Astrocyte (in vitro differentiated cells and primary cell): ENCODE measurements around the gene ELK4. TPM values are rescaled to one million over a fixed set of nuclear protein-coding genes. Genes with fewer than 3 reads are reported as not detected.

Source experiments
- DNase-seq: peaks from one replicate; pipeline ENCODE4 v3.0.0-alpha.2; 2010; ENCODE audit warnings: low read depth
- FAIRE-seq: peaks from 2 replicates; lab custom pipeline; 2011; peaks lifted over from hg19 to GRCh38; lab: Jason Lieb, UNC
- H2AFZ ChIP-seq: 2 replicates; pipeline ENCODE4 v1.6.0; 2012; ENCODE audit warnings: low read depth, low read length, inconsistent platforms
- H3K27ac ChIP-seq: 2 replicates; pipeline ENCODE4 v1.5.1; 2011; ENCODE audit warnings: low read depth, low read length, inconsistent platforms
- H3K27me3 ChIP-seq: 2 replicates; pipeline ENCODE4 v1.6.0; 2011; ENCODE audit warnings: low read length, inconsistent platforms; ENCODE audit not compliant: insufficient read depth
- H3K36me3 ChIP-seq: 2 replicates; pipeline ENCODE4 v1.5.1; 2011; ENCODE audit warnings: low read length, inconsistent platforms; ENCODE audit not compliant: insufficient read depth
- H3K4me1 ChIP-seq: 2 replicates; pipeline ENCODE4 v1.5.1; 2011; ENCODE audit warnings: low read length, inconsistent platforms; ENCODE audit not compliant: insufficient read depth
- H3K4me2 ChIP-seq: 2 replicates; pipeline ENCODE4 v1.6.0; 2012; ENCODE audit warnings: low read length, inconsistent platforms
- H3K4me3 ChIP-seq: 2 replicates; pipeline ENCODE4 v1.5.1; 2011; ENCODE audit warnings: low read depth, mild to moderate bottlenecking, low read length, inconsistent platforms; ENCODE audit not compliant: insufficient read depth
- H3K79me2 ChIP-seq: 2 replicates; pipeline ENCODE4 v1.6.0; 2012; ENCODE audit warnings: mild to moderate bottlenecking, low read length, inconsistent platforms; ENCODE audit not compliant: insufficient read depth
- H3K9ac ChIP-seq: 2 replicates; pipeline ENCODE4 v1.6.0; 2012; ENCODE audit warnings: mild to moderate bottlenecking, low read length, inconsistent platforms
- H3K9me3 ChIP-seq: 2 replicates; pipeline ENCODE4 v1.5.1; 2012; ENCODE audit warnings: low read depth, mild to moderate bottlenecking, low read length, inconsistent platforms; ENCODE audit not compliant: insufficient read depth
- H4K20me1 ChIP-seq: 2 replicates; pipeline ENCODE4 v1.6.0; 2012; ENCODE audit warnings: low read length, inconsistent platforms; ENCODE audit not compliant: insufficient read depth
- H3K27ac Mint-ChIP-seq: one replicate; pipeline ENCODE4 v1.8.0; 2021; ENCODE audit warnings: mild to moderate bottlenecking, mixed read lengths; ENCODE audit not compliant: unreplicated experiment
- H3K27me3 Mint-ChIP-seq: one replicate; pipeline ENCODE4 v1.8.0; 2021; ENCODE audit warnings: low read depth, mixed read lengths; ENCODE audit not compliant: unreplicated experiment
- H3K36me3 Mint-ChIP-seq: one replicate; pipeline ENCODE4 v1.8.0; 2021; ENCODE audit warnings: low read depth, mixed read lengths; ENCODE audit not compliant: unreplicated experiment
- H3K4me1 Mint-ChIP-seq: one replicate; pipeline ENCODE4 v1.8.0; 2021; ENCODE audit warnings: low read depth, mixed read lengths; ENCODE audit not compliant: unreplicated experiment
- H3K4me3 Mint-ChIP-seq: one replicate; pipeline ENCODE4 v1.8.0; 2021; ENCODE audit warnings: mild to moderate bottlenecking, moderate library complexity, mixed read lengths; ENCODE audit not compliant: unreplicated experiment
- H3K9me3 Mint-ChIP-seq: one replicate; pipeline ENCODE4 v1.8.0; 2021; ENCODE audit warnings: mild to moderate bottlenecking, mixed read lengths; ENCODE audit not compliant: unreplicated experiment
- CTCF ChIP-seq: IDR thresholded peaks from 2 replicates; pipeline ENCODE4 v1.5.1; 2011; ENCODE audit warnings: low read depth, mild to moderate bottlenecking, inconsistent platforms, low read length, moderate library complexity; ENCODE audit not compliant: insufficient read depth
- EZH2 ChIP-seq: IDR thresholded peaks from 2 replicates; pipeline ENCODE4 v1.6.1; 2012; ENCODE audit warnings: mild to moderate bottlenecking, low read length, inconsistent platforms; ENCODE audit not compliant: insufficient read depth
- total RNA-seq: library from RNA; stranded (reverse); gene quantifications from 2 replicates; pipeline ENCODE4 v1.2.1, GENCODE V29; 2021

The ELK4 gene
- total RNA-seq, 1 donor from 2014 or later, result 31.3 TPM

- H3K4me1 ChIP-seq, result peaks cover 13% of the 10 kb centered on the region
Observed at GRCh38 chr1:205675247-205675646, 43.4 kb upstream of the ELK4 start.

GRCh38 chr1:205672970-205673369 is 41.2 kb upstream of the ELK4 start:
- H3K27ac Mint-ChIP-seq, result no peak overlapping the region
- Histone ChIP-seq H3K4me1 (peaks cover 7% of the 10 kb centered on the region), H3K9me3 (no peaks in the 10 kb centered on the region)

More at GRCh38 chr1:205675247-205675646, 43.4 kb upstream of the ELK4 start:
- no peaks in the 10 kb centered on the region for H3K9me3 ChIP-seq
- Mint-ChIP-seq H3K36me3 (no peaks in the 10 kb centered on the region), H3K27ac (no peak overlapping the region), H3K4me1 (peaks cover 26% of the 10 kb centered on the region), H3K4me3 (no peak overlapping the region), H3K27me3 (peaks cover 2% of the 10 kb centered on the region), H3K9me3 (no peaks in the 10 kb centered on the region)
- FAIRE-seq, result no peak
- TF ChIP-seq CTCF, result no peak
- TF ChIP-seq EZH2, result no peak
- no peaks in the 10 kb centered on the region for H3K27me3 ChIP-seq
- no peak overlapping the region for H3K4me2 ChIP-seq
- H3K4me3 ChIP-seq, result no peak overlapping the region
- no peak overlapping the region for H2AFZ ChIP-seq
- no peak overlapping the region for H3K27ac ChIP-seq
- H4K20me1 ChIP-seq, result peaks cover 36% of the 10 kb centered on the region
- H3K36me3 ChIP-seq, result peaks cover 2% of the 10 kb centered on the region
- no peak for DNase-seq
- H3K79me2 ChIP-seq, result peaks cover 33% of the 10 kb centered on the region
- H3K9ac ChIP-seq, result no peak overlapping the region

More at GRCh38 chr1:205672970-205673369, 41.2 kb upstream of the ELK4 start:
- Histone ChIP-seq H2AFZ (no peak overlapping the region), H3K36me3 (peaks cover 2% of the 10 kb centered on the region), H3K27ac (no peak overlapping the region), H3K4me3 (no peak overlapping the region), H3K9ac (no peak overlapping the region), H3K79me2 (peaks cover 31% of the 10 kb centered on the region), H3K4me2 (no peak overlapping the region), H3K27me3 (no peaks in the 10 kb centered on the region), H4K20me1 (peaks cover 54% of the 10 kb centered on the region)
- H3K9me3 Mint-ChIP-seq, result no peaks in the 10 kb centered on the region
- no peak for FAIRE-seq
- peaks cover 4% of the 10 kb centered on the region for H3K27me3 Mint-ChIP-seq
- no peak overlapping the region for H3K4me3 Mint-ChIP-seq
- H3K36me3 Mint-ChIP-seq, result no peaks in the 10 kb centered on the region
- no peak for DNase-seq
- peaks cover 27% of the 10 kb centered on the region for H3K4me1 Mint-ChIP-seq
- TF ChIP-seq CTCF (no peak), EZH2 (no peak)
